Heart left ventricle (tissue), 16 donors: ENCODE measurements around the gene BMERB1. TPM values are rescaled to one million over a fixed set of nuclear protein-coding genes. Genes with fewer than 3 reads are reported as not detected.
"Not testable (repeated sequence)": the region's sequence is repeated elsewhere in the genome, so short reads cannot be mapped to it uniquely, and the experiment has no call there.

Experiments used
- ATAC-seq, 4 donors: fragments of 200-7000 bp; cut with Tn5 transposase; one replicate each; pipeline ENCODE4 v1.9.1; 2020 to 2022; ENCODE audit warnings: moderate library complexity in 4 of 4, mild to moderate bottlenecking in 3 of 4, moderate number of reproducible peaks in 1 of 4
- DNase-seq, 5 donors: peaks; one replicate each; pipeline ENCODE4 v3.0.0-alpha.2; 2020
- H3K27ac ChIP-seq, 12 donors: fragments of 200-600 bp; sonication (generic) in 4 of 12; one replicate each; pipeline versions ENCODE4 v1.5.0 to v1.8.0; 2016 to 2022; ENCODE audit warnings: mild to moderate bottlenecking in 2 of 12
- H3K27me3 ChIP-seq, 9 donors: fragments of 200-600 bp; sonication (generic) in 2 of 9; one replicate each; pipeline versions ENCODE4 v1.5.1 to v1.8.0; 2016 to 2022; ENCODE audit warnings: mild to moderate bottlenecking in 3 of 9
- H3K36me3 ChIP-seq, 9 donors: fragments of 200-600 bp; sonication (generic) in 2 of 9; one replicate each; pipeline versions ENCODE4 v1.5.0 to v1.8.0; 2018 to 2022; ENCODE audit warnings: mild to moderate bottlenecking in 2 of 9
- H3K4me1 ChIP-seq, 12 donors: fragments of 200-600 bp; sonication (generic) in 4 of 12; one replicate each; pipeline versions ENCODE4 v1.5.0 to v1.8.0; 2016 to 2022; ENCODE audit warnings: mild to moderate bottlenecking in 3 of 12
- H3K4me3 ChIP-seq, 12 donors: fragments of 200-600 bp; sonication (generic) in 4 of 12; one replicate each; pipeline versions ENCODE4 v1.5.0 to v1.8.0; 2017 to 2022; ENCODE audit warnings: mild to moderate bottlenecking in 9 of 12, moderate library complexity in 4 of 12
- H3K9me3 ChIP-seq, 12 donors: fragments of 200-600 bp; sonication (generic) in 4 of 12; one replicate each; pipeline versions ENCODE4 v1.5.0 to v1.8.0; 2016 to 2022; ENCODE audit warnings: mild to moderate bottlenecking in 1 of 12
- CTCF ChIP-seq, 12 donors: fragments of 200-600 bp; sonication (generic) in 4 of 12; IDR thresholded peaks; one replicate each; pipeline versions ENCODE4 v1.5.0 to v1.8.0; 2018 to 2022; ENCODE audit warnings: antibody characterized with exemption in 12 of 12, mild to moderate bottlenecking in 5 of 12
- POLR2A ChIP-seq, 2 donors: fragments of 450-650 bp; IDR thresholded peaks; one replicate each; pipeline ENCODE4 v1.6.1; 2017; ENCODE audit warnings: antibody characterized with exemption in 2 of 2, mild to moderate bottlenecking in 2 of 2, moderate library complexity in 2 of 2
- WGBS, 4 donors: extraction: QIAGEN DNeasy Blood & Tissue Kit in 2 of 4; methylation state at CpG; one replicate each; pipeline versions ENCODE4 v1.1.5 to v1.1.7; 2013 to 2018; 5-methylcytosine and 5-hydroxymethylcytosine counted together
- intact Hi-C, 10 donors: fragments of 100-400 bp; cut with DNase I; formaldehyde crosslinking; loops; one replicate each; pipeline versions ENCODE4 v1.11.1 to v1.14.2; 2022
- polyA plus RNA-seq, 2 donors: library from polyadenylated mRNA; stranded (reverse); fragments of 200-250 nt; gene quantifications; one replicate each; pipeline ENCODE4 v1.2.3, GENCODE V29; 2013
- total RNA-seq, 9 donors: library from RNA; depleted of rRNA in 2 of 9; stranded (reverse); fragments of >200 nt in 2 of 9; fragmentation: NEBNext Ultra II Directional in 3 of 9; extraction: Animal tissue kit (Norgen Biotek cat#: 25700) in 3 of 9; gene quantifications; one replicate each; pipeline versions ENCODE4 v1.1.0 to v1.2.4, GENCODE V29; 2016 to 2023
- donor health status: ischemic (EF 13 %, LVEDD 7.1; RV severe dilation, severe dysfunction).
- donor health status: healthy with polysubstance abuse.
- donor health status: DM: no; HTN: yes; CAD: no.
- donor health status: DM: no; HTN: no; CAD: no.
- donor health status: ischemic (EF 25% LVEDD 6.9; RV normal size, moderate dysfunction).
- donor health status: ischemic (EF 25% LVEDD 5.7; RV mildly dilated, moderate dysfunction).
- donor health status: healthy.
- donor health status: DM: yes; HTN: yes; CAD: no.
- donor health status: ischemic (EF 35%, LVEDD 5.7; RV mildly dilated, moderate dysfunction).
- donor health status: nonischemic (EF 11% LVEDD 7.7; RV severe dilation, severe dysfunction).
- donor health status: DM: yes; HTN: yes; CAD: no.
- donor health status: PGD.
- donor health status: ischemic (EF 29% LVEDD 5.4; RV normal size, mild dysfunction).
- donor health status: nonischemic (EF 23%, LVEDD 6.1; RV moderate dilation, normal function).

Gene BMERB1
- total and polyA plus RNA-seq, 11 donors = 20.8 to 105 (median 70.5) TPM

- Histone ChIP-seq H3K4me3 (no peak overlapping the region), H3K4me1 (no peaks in the 10 kb centered on the region), H3K27me3 (no peaks in the 10 kb centered on the region), H3K36me3 (no peaks in the 10 kb centered on the region), H3K27ac (no peak overlapping the region), H3K9me3 (no peaks in the 10 kb centered on the region)
- no peak for ATAC-seq
- no peak for DNase-seq
- intact Hi-C loops = no loop called here
- 75 to 86% (median 80%) methylated on average over 3 of the region's 3 CpGs for WGBS, 4 donors
- TF ChIP-seq POLR2A (IDR thresholded peaks at IDR 0.05) = no peak
- no peak for TF ChIP-seq CTCF (IDR thresholded peaks at IDR 0.05)
These were observed 18.8 kb upstream of the BMERB1 start for GRCh38 chr16:15415511-15415985.

- Histone ChIP-seq H3K4me3 (no peak overlapping the region), H3K9me3 (no peaks in the 10 kb centered on the region), H3K4me1 (no peaks in the 10 kb centered on the region), H3K36me3 (no peaks in the 10 kb centered on the region), H3K27me3 (no peaks in the 10 kb centered on the region), H3K27ac (no peak overlapping the region)
- 87 to 94% (median 93%) methylated on average over 2 of the region's 2 CpGs for WGBS, 4 donors
- DNase-seq (no peak), ATAC-seq (no peak)
- TF ChIP-seq POLR2A (IDR thresholded peaks at IDR 0.05) (no peak), CTCF (IDR thresholded peaks at IDR 0.05) (no peak)
- intact Hi-C loops = no loop called here
These were observed 17.2 kb upstream of the BMERB1 start for GRCh38 chr16:15417197-15417596.

GRCh38 chr16:15418206-15418605 is 16.2 kb upstream of the BMERB1 start:
- no peak overlapping the region for H3K4me3 ChIP-seq
- H3K36me3 ChIP-seq = no peaks in the 10 kb centered on the region
- no peak for TF ChIP-seq CTCF (IDR thresholded peaks at IDR 0.05)
- TF ChIP-seq POLR2A (IDR thresholded peaks at IDR 0.05) = no peak
- no peaks in the 10 kb centered on the region for H3K27me3 ChIP-seq
- intact Hi-C loops = no loop called here
- ATAC-seq (no peak), DNase-seq (no peak)
- H3K9me3 ChIP-seq = no peaks in the 10 kb centered on the region
- no peak overlapping the region for H3K27ac ChIP-seq
- H3K4me1 ChIP-seq = no peaks in the 10 kb centered on the region
- WGBS, 4 donors = 64 to 86% (median 75%) methylated on average over 3 of the region's 3 CpGs

- not testable (repeated sequence) for H3K27ac ChIP-seq, H3K9me3 ChIP-seq, H3K36me3 ChIP-seq, DNase-seq, ATAC-seq, H3K27me3 ChIP-seq, H3K4me1 ChIP-seq, H3K4me3 ChIP-seq
- 81 to 90% (median 85%) methylated on average over 5 of the region's 5 CpGs for WGBS, 4 donors
- intact Hi-C loops = loop anchor here in 6 of 10 donors (10.0 kb wide), 4 partner anchors 123 to 773 kb away; no protein-coding TSS in a partner anchor
These were observed 12.7 kb upstream of the BMERB1 start for GRCh38 chr16:15421696-15422095.

GRCh38 chr16:15422222-15422621 is 12.2 kb upstream of the BMERB1 start:
- H3K9me3 ChIP-seq = no peaks in the 10 kb centered on the region
- no peaks in the 10 kb centered on the region for H3K36me3 ChIP-seq
- H3K4me1 ChIP-seq = no peaks in the 10 kb centered on the region
- ATAC-seq = no peak
- intact Hi-C loops = loop anchor here in 6 of 10 donors (10.0 kb wide), 4 partner anchors 123 to 773 kb away; no protein-coding TSS in a partner anchor
- H3K27me3 ChIP-seq = no peaks in the 10 kb centered on the region
- no peak overlapping the region for H3K27ac ChIP-seq
- WGBS, 4 donors = 84 to 90% (median 88%) methylated on average over 8 of the region's 8 CpGs
- TF ChIP-seq CTCF (IDR thresholded peaks at IDR 0.05) = no peak
- TF ChIP-seq POLR2A (IDR thresholded peaks at IDR 0.05) = no peak
- DNase-seq = no peak
- no peak overlapping the region for H3K4me3 ChIP-seq
